DND-41 (cell line): Measurements from ENCODE around the gene ZSWIM4.

ENCODE experiments used
- ATAC-seq: fragments of 200-7000 bp; cut with Tn5 transposase; 3 replicates; pipeline ENCODE4 v1.9.1; 2021; ENCODE audit warnings: low read depth; ENCODE audit not compliant: insufficient read depth
- DNase-seq: peaks from one replicate; pipeline ENCODE4 v3.0.0-alpha.2; 2020
- H2AFZ ChIP-seq: 2 replicates; pipeline ENCODE4 v1.6.0; 2012; ENCODE audit warnings: low read depth, low read length
- H3K27ac ChIP-seq: 2 replicates; pipeline ENCODE4 v1.5.1; 2012; ENCODE audit warnings: low read length, inconsistent platforms
- H3K27me3 ChIP-seq: fragments of 200-600 bp; sonication (generic); 2 replicates; pipeline ENCODE4 v1.6.0; 2012; ENCODE audit warnings: low read length, mild to moderate bottlenecking, inconsistent platforms; ENCODE audit not compliant: insufficient read depth, poor library complexity
- H3K36me3 ChIP-seq: 2 replicates; pipeline ENCODE4 v1.5.1; 2012; ENCODE audit warnings: low read length, inconsistent platforms; ENCODE audit not compliant: insufficient read depth
- H3K4me1 ChIP-seq: 2 replicates; pipeline ENCODE4 v1.5.1; 2012; ENCODE audit warnings: mild to moderate bottlenecking, low read length; ENCODE audit not compliant: insufficient read depth
- H3K4me2 ChIP-seq: 2 replicates; pipeline ENCODE4 v1.6.0; 2012; ENCODE audit warnings: mild to moderate bottlenecking, moderate library complexity, low read length, inconsistent platforms; ENCODE audit not compliant: insufficient read depth
- H3K4me3 ChIP-seq, 2 experiments: fragments of 200-600 bp in 1 of 2; shearing (Covaris generic) in 1 of 2; 2 replicates each; pipeline ENCODE4 v1.5.1; 2012 to 2016; ENCODE audit warnings: inconsistent platforms in 2 of 2, low read length in 2 of 2, mild to moderate bottlenecking in 2 of 2, low read depth in 1 of 2, moderate library complexity in 1 of 2
- H3K79me2 ChIP-seq: 2 replicates; pipeline ENCODE4 v1.6.0; 2012; ENCODE audit warnings: low read length, inconsistent platforms; ENCODE audit not compliant: insufficient read depth
- H3K9ac ChIP-seq: 2 replicates; pipeline ENCODE4 v1.6.0; 2012; ENCODE audit warnings: low read depth, mild to moderate bottlenecking, inconsistent platforms, low read length, moderate library complexity
- H3K9me3 ChIP-seq: 2 replicates; pipeline ENCODE4 v1.5.1; 2012; ENCODE audit warnings: low read length, moderate library complexity, mild to moderate bottlenecking, inconsistent platforms; ENCODE audit not compliant: insufficient read depth, severe bottlenecking
- H4K20me1 ChIP-seq: 2 replicates; pipeline ENCODE4 v1.6.0; 2012; ENCODE audit warnings: low read length; ENCODE audit not compliant: insufficient read depth
- EZH2 ChIP-seq: IDR thresholded peaks from 3 replicates; pipeline ENCODE4 v1.6.1; 2012; ENCODE audit warnings: borderline replicate concordance, low read depth, mild to moderate bottlenecking, moderate library complexity, low read length, inconsistent platforms; ENCODE audit not compliant: severe bottlenecking
- TF ChIP-seq, protein P1 (sequence below): IDR thresholded peaks from 2 replicates; pipeline ENCODE4 v1.5.1; 2012; ENCODE audit warnings: borderline replicate concordance, low read length, moderate library complexity, mild to moderate bottlenecking; ENCODE audit not compliant: poor library complexity, severe bottlenecking; ENCODE audit errors: extremely low read depth

Gene ZSWIM4

DNA sequence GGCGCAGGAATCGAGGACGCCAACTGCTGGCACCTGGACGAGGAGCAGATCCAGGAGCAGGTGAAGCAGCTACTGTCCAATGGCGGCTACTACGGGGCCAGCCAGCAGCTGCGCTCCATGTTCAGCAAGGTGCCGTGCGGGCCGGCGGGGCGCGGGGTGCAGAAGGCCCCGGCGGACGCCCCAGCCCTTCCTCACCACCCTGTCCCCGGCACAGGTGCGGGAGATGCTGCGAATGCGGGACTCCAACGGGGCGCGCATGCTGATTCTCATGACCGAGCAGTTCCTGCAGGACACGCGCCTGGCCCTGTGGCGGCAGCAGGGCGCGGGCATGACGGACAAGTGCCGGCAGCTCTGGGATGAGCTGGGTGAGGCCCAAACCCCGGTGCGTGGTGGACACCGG, 13.6 kb downstream of the ZSWIM4 start:
- no peak overlapping the region for H3K4me3 ChIP-seq
- H3K27me3 ChIP-seq, result no peaks in the 10 kb centered on the region
- no peaks in the 10 kb centered on the region for H4K20me1 ChIP-seq
- no peak overlapping the region for H3K27ac ChIP-seq
- no peak overlapping the region for H3K9ac ChIP-seq
- H3K4me1 ChIP-seq, result no peaks in the 10 kb centered on the region
- DNase-seq, result no peak
- TF ChIP-seq EZH2, result no peak
- TF ChIP-seq, protein P1, sequence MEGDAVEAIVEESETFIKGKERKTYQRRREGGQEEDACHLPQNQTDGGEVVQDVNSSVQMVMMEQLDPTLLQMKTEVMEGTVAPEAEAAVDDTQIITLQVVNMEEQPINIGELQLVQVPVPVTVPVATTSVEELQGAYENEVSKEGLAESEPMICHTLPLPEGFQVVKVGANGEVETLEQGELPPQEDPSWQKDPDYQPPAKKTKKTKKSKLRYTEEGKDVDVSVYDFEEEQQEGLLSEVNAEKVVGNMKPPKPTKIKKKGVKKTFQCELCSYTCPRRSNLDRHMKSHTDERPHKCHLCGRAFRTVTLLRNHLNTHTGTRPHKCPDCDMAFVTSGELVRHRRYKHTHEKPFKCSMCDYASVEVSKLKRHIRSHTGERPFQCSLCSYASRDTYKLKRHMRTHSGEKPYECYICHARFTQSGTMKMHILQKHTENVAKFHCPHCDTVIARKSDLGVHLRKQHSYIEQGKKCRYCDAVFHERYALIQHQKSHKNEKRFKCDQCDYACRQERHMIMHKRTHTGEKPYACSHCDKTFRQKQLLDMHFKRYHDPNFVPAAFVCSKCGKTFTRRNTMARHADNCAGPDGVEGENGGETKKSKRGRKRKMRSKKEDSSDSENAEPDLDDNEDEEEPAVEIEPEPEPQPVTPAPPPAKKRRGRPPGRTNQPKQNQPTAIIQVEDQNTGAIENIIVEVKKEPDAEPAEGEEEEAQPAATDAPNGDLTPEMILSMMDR, result no peak
- no peaks in the 10 kb centered on the region for H3K9me3 ChIP-seq
- ATAC-seq, result no peak
- H2AFZ ChIP-seq, result no peak overlapping the region
- H3K4me2 ChIP-seq, result no peak overlapping the region
- H3K36me3 ChIP-seq, result peaks cover 22% of the 10 kb centered on the region
- no peaks in the 10 kb centered on the region for H3K79me2 ChIP-seq

DNA sequence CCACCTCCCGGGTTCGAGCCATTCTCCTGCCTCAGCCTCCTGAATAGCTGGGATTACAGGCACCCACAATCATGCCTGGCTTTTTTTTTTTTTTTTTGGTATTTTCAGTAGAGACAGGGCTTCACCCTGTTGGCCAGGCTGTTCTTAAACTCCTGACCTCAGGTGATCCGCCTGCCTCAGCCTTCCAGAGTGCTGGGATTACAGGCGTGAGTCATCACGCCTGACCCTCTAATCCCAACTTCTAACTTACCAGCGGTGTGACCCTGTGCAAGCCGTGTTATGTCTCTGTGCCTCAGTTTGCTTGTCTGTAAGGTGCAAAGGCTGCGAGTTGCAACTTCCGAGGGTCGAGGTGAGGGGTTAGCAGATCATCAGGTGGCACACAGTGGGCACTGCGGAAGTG, 17.3 kb downstream of the ZSWIM4 start:
- DNase-seq (no peak), ATAC-seq (no peak)
- Histone ChIP-seq H3K79me2 (no peaks in the 10 kb centered on the region), H3K4me3 (no peak overlapping the region), H4K20me1 (no peaks in the 10 kb centered on the region), H3K9ac (no peak overlapping the region), H3K27ac (no peak overlapping the region), H3K4me2 (no peak overlapping the region), H3K36me3 (peaks cover 18% of the 10 kb centered on the region), H2AFZ (no peak overlapping the region), H3K9me3 (no peaks in the 10 kb centered on the region), H3K4me1 (no peaks in the 10 kb centered on the region), H3K27me3 (no peaks in the 10 kb centered on the region)
- no peak for TF ChIP-seq EZH2
- TF ChIP-seq, protein P1, result no peak

GRCh38 chr19:13813147-13813546, 17.9 kb downstream of the ZSWIM4 start:
- H3K36me3 ChIP-seq, result peaks cover 18% of the 10 kb centered on the region
- no peak for TF ChIP-seq EZH2
- TF ChIP-seq, protein P1, result no peak
- H3K27ac ChIP-seq, result no peak overlapping the region
- H3K9me3 ChIP-seq, result no peaks in the 10 kb centered on the region
- ATAC-seq (no peak), DNase-seq (no peak)
- H3K4me1 ChIP-seq, result no peaks in the 10 kb centered on the region
- H3K4me3 ChIP-seq, result no peak overlapping the region
- H2AFZ ChIP-seq, result no peak overlapping the region
- no peaks in the 10 kb centered on the region for H3K27me3 ChIP-seq
- no peak overlapping the region for H3K4me2 ChIP-seq
- H3K9ac ChIP-seq, result no peak overlapping the region
- no peaks in the 10 kb centered on the region for H3K79me2 ChIP-seq
- no peaks in the 10 kb centered on the region for H4K20me1 ChIP-seq

GRCh38 chr19:13814550-13814949, 19.3 kb downstream of the ZSWIM4 start:
- Histone ChIP-seq H3K36me3 (peaks cover 10% of the 10 kb centered on the region; the same call in 1 of the 2 replicates), H3K9me3 (no peaks in the 10 kb centered on the region), H3K27me3 (no peaks in the 10 kb centered on the region), H3K4me1 (no peaks in the 10 kb centered on the region), H3K4me3 (no peak overlapping the region), H4K20me1 (no peaks in the 10 kb centered on the region), H3K27ac (no peak overlapping the region), H3K9ac (no peak overlapping the region), H2AFZ (no peak overlapping the region), H3K4me2 (no peak overlapping the region), H3K79me2 (no peaks in the 10 kb centered on the region)
- no peak for ATAC-seq
- TF ChIP-seq, protein P1, result no peak
- TF ChIP-seq EZH2, result no peak
- no peak for DNase-seq
